Measurements from ENCODE around the gene ERBIN. TPM values are rescaled to one million over a fixed set of nuclear protein-coding genes. Genes with fewer than 3 reads are reported as not detected.

Gene ERBIN
- total and polyA plus RNA-seq, 2 of the 4 experiments (the other 2 are of a cell fraction): 25.8 to 70.1 TPM

DNA sequence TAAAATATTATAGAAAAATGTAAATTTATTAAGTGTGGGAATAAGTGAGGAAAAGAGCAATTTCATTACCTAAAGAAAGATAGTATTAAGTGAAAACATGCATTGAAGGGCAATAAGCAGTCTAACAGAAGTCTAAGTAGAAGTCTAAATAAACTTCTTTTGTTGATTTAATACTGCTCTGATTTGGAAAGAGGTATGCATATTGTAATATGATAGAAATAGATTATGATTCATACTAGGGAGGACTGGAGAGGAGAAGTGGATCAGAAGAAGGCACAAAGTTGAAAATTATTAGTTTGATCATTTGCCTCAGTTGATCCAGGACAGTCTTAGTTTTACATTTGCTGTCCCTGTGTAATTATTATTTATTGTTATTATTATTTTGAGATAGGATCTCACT, 6.6 kb upstream of the ERBIN start:
- no peak overlapping the region for H2BK120ac ChIP-seq (ENCODE audit: low read depth, low read length)
- no peak overlapping the region for H3K4ac ChIP-seq (ENCODE audit: low read depth, low read length)
- no peak overlapping the region for H3K18ac ChIP-seq (ENCODE audit: low read depth, low read length)
- no peak overlapping the region for H2AK9ac ChIP-seq (replicated peaks; ENCODE audit: low read depth, low read length, poor library complexity)
- no peak overlapping the region for H3K4me3 ChIP-seq (ENCODE audit: insufficient read depth, low read depth, low read length)
- H3K27me3 ChIP-seq (ENCODE audit: control insufficient read depth, insufficient read depth, low read length): no peaks in the 10 kb centered on the region
- no peaks in the 10 kb centered on the region for H3K9me3 ChIP-seq (ENCODE audit: control insufficient read depth, insufficient read depth, low read length)
- intact Hi-C loops (cut with micrococcal nuclease): no loop called here
- H3K23ac ChIP-seq (ENCODE audit: low read depth, low read length): no peak overlapping the region
- H3K14ac ChIP-seq (replicated peaks; ENCODE audit: low read depth, low read length): no peak overlapping the region
- H3K4me1 ChIP-seq (ENCODE audit: control insufficient read depth, insufficient read depth, low read length): peaks cover 2% of the 10 kb centered on the region; the same call in 1 of the 2 replicates
- H4K8ac ChIP-seq (ENCODE audit: low read depth in 2 of 2, low read length in 2 of 2): no peak overlapping the region
- no peak overlapping the region for H2BK20ac ChIP-seq (ENCODE audit: low read depth, low read length)
- ATAC-seq (ENCODE audit: low read depth) (peak; percentile 65), DNase-seq (peak; percentile 64)
- H2BK15ac ChIP-seq (ENCODE audit: low read depth, low read length): no peak overlapping the region
- H3K9ac ChIP-seq (ENCODE audit: low read depth, low read length): no peak overlapping the region
- no peaks in the 10 kb centered on the region for H3K36me3 ChIP-seq (ENCODE audit: control insufficient read depth, insufficient read depth, low read length)
- no peak overlapping the region for H4K91ac ChIP-seq (ENCODE audit: insufficient read depth, low read depth, low read length)
- ChIA-PET POLR2A (ENCODE audit: unreplicated experiment) (no interaction called here), CTCF (no interaction called here)
- H4K20me1 ChIP-seq (ENCODE audit: insufficient read depth, low read length): no peaks in the 10 kb centered on the region
- TF ChIP-seq RCOR1 (IDR thresholded peaks at IDR 0.05; ENCODE audit: insufficient replicate concordance, low read length) (no peak), CEBPB (IDR thresholded peaks at IDR 0.05; ENCODE audit: low read depth, low read length) (peak; percentile 30; the same call in 1 of the 2 replicates)
- H2BK5ac ChIP-seq (ENCODE audit: low read depth, low read length, poor library complexity, severe bottlenecking): no peak overlapping the region
- in situ Hi-C loops (cut with MboI; ENCODE audit: low sequenced_read_pairs): no loop called here
- BruUV-seq (replicated peaks): no TSS peak
- dilution Hi-C loops (cut with HindIII; ENCODE audit: low sequenced_read_pairs, unreplicated experiment): no loop called here
- H4K5ac ChIP-seq (ENCODE audit: low read depth, low read length): no peak overlapping the region
- no peak overlapping the region for H2AK5ac ChIP-seq (ENCODE audit: low read depth, low read length)
- H3K27ac ChIP-seq (ENCODE audit: insufficient read depth, low read length): no peak overlapping the region
- H3K56ac ChIP-seq (ENCODE audit: extremely low read depth, insufficient read depth, low read length): no peak overlapping the region
- H3K4me2 ChIP-seq (ENCODE audit: low read depth, low read length): no peak overlapping the region
- no peaks in the 10 kb centered on the region; the same call in 1 of the 2 replicates for H3K9me1 ChIP-seq (ENCODE audit: insufficient read depth, low read length)
- peaks cover 3 to 10% of the 10 kb centered on the region in 2 experiments; a peak in 3 of 4 replicates for H3K79me1 ChIP-seq (ENCODE audit: low read depth in 1 of 2, low read length in 2 of 2)
- no peak overlapping the region for H2AFZ ChIP-seq (replicated peaks; ENCODE audit: low read length, poor library complexity)
